Esophagus squamous epithelium (tissue), 5 donors: ENCODE measurements around the gene MGAT5. TPM values are rescaled to one million over a fixed set of nuclear protein-coding genes. Genes with fewer than 3 reads are reported as not detected.

Source experiments
- DNase-seq: peaks from one replicate; lab custom pipeline; 2025; lab: John Stamatoyannopoulos, UW
- H3K27ac ChIP-seq, 4 donors: fragments of 200-600 bp; sonication (generic); one replicate each; pipeline ENCODE4 v1.5.1; 2016 to 2019; ENCODE audit warnings: mild to moderate bottlenecking in 1 of 4
- H3K27me3 ChIP-seq, 4 donors: fragments of 200-600 bp; sonication (generic); 1 replicate in 3 of 4; 2 replicates in 1 of 4; pipeline versions ENCODE4 v1.5.1 to v1.6.0; 2017 to 2021; ENCODE audit warnings: antibody characterized with exemption in 1 of 4
- H3K36me3 ChIP-seq, 3 donors: fragments of 200-600 bp; sonication (generic); one replicate each; pipeline ENCODE4 v1.5.1; 2016 to 2019
- H3K4me1 ChIP-seq, 3 donors: fragments of 200-600 bp; sonication (generic); one replicate each; pipeline ENCODE4 v1.5.1; 2017 to 2019
- H3K4me3 ChIP-seq, 4 donors: fragments of 200-600 bp; sonication (generic); 1 replicate in 3 of 4; 2 replicates in 1 of 4; pipeline ENCODE4 v1.5.1; 2016 to 2019; ENCODE audit warnings: mild to moderate bottlenecking in 2 of 4, moderate library complexity in 1 of 4
- H3K9me3 ChIP-seq, 3 donors: fragments of 200-600 bp; sonication (generic); one replicate each; pipeline ENCODE4 v1.5.1; 2016 to 2019
- CTCF ChIP-seq, 6 experiments: fragments of 450-650 bp in 4 of 6; fragments of 200-600 bp in 2 of 6; sonication (generic) in 2 of 6; IDR thresholded peaks; one replicate each; pipeline ENCODE4 v1.5.1; 2016 to 2019; ENCODE audit warnings: antibody characterized with exemption in 6 of 6, mild to moderate bottlenecking in 4 of 6, moderate library complexity in 4 of 6
- POLR2A ChIP-seq, 4 donors: fragments of 450-650 bp; IDR thresholded peaks; one replicate each; pipeline ENCODE4 v1.6.1; 2017; ENCODE audit warnings: antibody characterized with exemption in 4 of 4, mild to moderate bottlenecking in 4 of 4, moderate library complexity in 3 of 4
- WGBS, 2 donors: methylation state at CpG; one replicate each; pipeline ENCODE4 v1.1.5; 2018; 5-methylcytosine and 5-hydroxymethylcytosine counted together
- intact Hi-C: fragments of 100-400 bp; cut with DNase I; formaldehyde crosslinking; loops from one replicate; pipeline ENCODE4 v1.15.0; 2022
- total RNA-seq, 4 donors: library from RNA; depleted of rRNA; stranded (reverse); fragments of >200 nt; gene quantifications; one replicate each; pipeline ENCODE4 v1.1.0, GENCODE V29; 2016
- donor health status: DM: yes; HTN: yes; CAD: no.

The MGAT5 gene
- total RNA-seq, 4 donors from 2014 or later, result 14.2 to 29.2 (median 24.6) TPM

GRCh38 chr2:134280231-134280630, 26.4 kb downstream of the MGAT5 start:
- DNase-seq, result no peak
- Histone ChIP-seq H3K27me3 (no peaks in the 10 kb centered on the region), H3K36me3 (no peaks in the 10 kb centered on the region), H3K4me3 (no peak overlapping the region), H3K27ac (no peak overlapping the region), H3K4me1 (peaks cover 0 to 19% (median 5%) of the 10 kb centered on the region in 3 donors), H3K9me3 (no peaks in the 10 kb centered on the region)
- WGBS, 2 donors, result 82 to 94% methylated on average over 3 to 5 of the region's 5 CpGs
- intact Hi-C loops, result no loop called here
- TF ChIP-seq CTCF (IDR thresholded peaks at IDR 0.05) (no peak), POLR2A (IDR thresholded peaks at IDR 0.05) (no peak)

GRCh38 chr2:134280726-134281125, 26.9 kb downstream of the MGAT5 start:
- Histone ChIP-seq H3K36me3 (no peaks in the 10 kb centered on the region), H3K4me3 (no peak overlapping the region), H3K9me3 (no peaks in the 10 kb centered on the region), H3K27me3 (no peaks in the 10 kb centered on the region), H3K27ac (no peak overlapping the region), H3K4me1 (peaks cover 0 to 19% (median 5%) of the 10 kb centered on the region in 3 donors)
- no peak for DNase-seq
- intact Hi-C loops, result no loop called here
- TF ChIP-seq POLR2A (IDR thresholded peaks at IDR 0.05), result no peak
- no peak for TF ChIP-seq CTCF (IDR thresholded peaks at IDR 0.05)
- WGBS, 2 donors, result 94 to 96% methylated on average over 4 of the region's 4 CpGs

- Histone ChIP-seq H3K27me3 (no peaks in the 10 kb centered on the region), H3K4me1 (peaks cover 0 to 9% (median 5%) of the 10 kb centered on the region in 3 donors), H3K27ac (no peak overlapping the region), H3K9me3 (no peaks in the 10 kb centered on the region), H3K36me3 (no peaks in the 10 kb centered on the region), H3K4me3 (no peak overlapping the region)
- no peak for DNase-seq
- WGBS, 2 donors, result 42 to 62% methylated on average over 4 of the region's 5 CpGs
- no peak for TF ChIP-seq POLR2A (IDR thresholded peaks at IDR 0.05)
- TF ChIP-seq CTCF (IDR thresholded peaks at IDR 0.05), result no peak
- intact Hi-C loops, result no loop called here
Observed at GRCh38 chr2:134281815-134282419, 28.0 kb downstream of the MGAT5 start.

- WGBS, 2 donors, result 78 to 85% methylated on average over 4 of the region's 4 CpGs
- peaks cover 0 to 11% (median 5%) of the 10 kb centered on the region in 3 donors for H3K4me1 ChIP-seq
- H3K27ac ChIP-seq, result no peak overlapping the region
- H3K36me3 ChIP-seq, result no peaks in the 10 kb centered on the region
- H3K9me3 ChIP-seq, result no peaks in the 10 kb centered on the region
- intact Hi-C loops, result no loop called here
- H3K27me3 ChIP-seq, result no peaks in the 10 kb centered on the region
- no peak overlapping the region for H3K4me3 ChIP-seq
- no peak for DNase-seq
- TF ChIP-seq POLR2A (IDR thresholded peaks at IDR 0.05) (no peak), CTCF (IDR thresholded peaks at IDR 0.05) (no peak)
Observed at GRCh38 chr2:134282629-134283400, 28.9 kb downstream of the MGAT5 start.

- WGBS, 2 donors, result 83 to 93% methylated on average over 5 of the region's 5 CpGs
- no peak for TF ChIP-seq POLR2A (IDR thresholded peaks at IDR 0.05)
- TF ChIP-seq CTCF (IDR thresholded peaks at IDR 0.05), result no peak
- H3K27ac ChIP-seq, result no peak overlapping the region
Observed at GRCh38 chr2:134283661-134284060, 29.8 kb downstream of the MGAT5 start.

More at GRCh38 chr2:134283661-134284060, 29.8 kb downstream of the MGAT5 start:
- Histone ChIP-seq H3K36me3 (no peaks in the 10 kb centered on the region), H3K4me1 (peaks cover 0 to 18% (median 2%) of the 10 kb centered on the region in 3 donors), H3K27me3 (no peaks in the 10 kb centered on the region), H3K4me3 (no peak overlapping the region), H3K9me3 (no peaks in the 10 kb centered on the region)
- no peak for DNase-seq
- intact Hi-C loops, result no loop called here
